NB4 (cell line): Measurements from ENCODE around the gene SGCD.

Experiments used
- MYC ChIP-seq: IDR thresholded peaks from 2 replicates; pipeline ENCODE4 v1.6.1; 2011; ENCODE audit warnings: low read depth, low read length
- POLR2A ChIP-seq: IDR thresholded peaks from 2 replicates; pipeline ENCODE4 v1.6.1; 2011; ENCODE audit warnings: mild to moderate bottlenecking; ENCODE audit not compliant: insufficient read length; ENCODE audit errors: extremely low read depth
- TF ChIP-seq, protein P1 (sequence below): IDR thresholded peaks from one replicate; pipeline ENCODE4 v1.5.1; 2012; ENCODE audit warnings: low read depth, low read length
- TF ChIP-seq, protein P2 (sequence below): IDR thresholded peaks from 2 replicates; pipeline ENCODE4 v1.6.1; 2011; ENCODE audit warnings: low read depth, low read length

DNA sequence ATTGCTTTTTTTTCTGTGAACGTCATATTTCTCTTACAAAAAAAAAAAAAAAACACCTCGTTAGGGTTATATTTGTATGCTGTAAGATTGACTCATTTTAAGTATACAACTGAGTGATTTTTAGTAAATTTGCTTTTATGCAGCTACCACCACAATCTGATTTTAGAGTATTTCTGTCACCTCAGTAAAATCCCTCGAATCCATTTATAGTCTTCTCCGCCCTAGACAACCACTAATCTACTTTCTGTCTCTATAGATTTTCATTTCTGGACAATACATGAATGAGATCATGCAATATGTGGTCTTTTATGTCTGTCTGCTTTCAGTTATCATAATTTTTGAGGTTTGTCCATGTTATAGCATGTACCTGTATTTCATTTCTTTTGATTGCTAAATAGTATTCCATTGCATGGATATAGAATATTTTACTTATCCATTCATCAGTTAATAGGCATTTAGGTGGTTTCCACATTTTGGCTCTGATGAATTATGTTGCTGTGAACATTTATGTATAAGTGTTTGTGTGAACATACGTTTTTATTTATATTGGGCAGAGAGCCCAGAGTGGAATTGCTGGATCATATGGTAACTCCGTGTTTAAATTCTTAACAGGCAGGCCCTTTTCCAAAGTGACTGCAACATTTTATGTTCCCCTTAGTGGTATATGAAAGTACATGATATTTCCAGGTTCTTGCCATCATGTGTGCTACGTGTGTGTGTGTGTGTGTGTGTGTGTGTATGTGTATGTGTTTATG is 171.4 kb downstream of the SGCD start:
- TF ChIP-seq, protein P1, sequence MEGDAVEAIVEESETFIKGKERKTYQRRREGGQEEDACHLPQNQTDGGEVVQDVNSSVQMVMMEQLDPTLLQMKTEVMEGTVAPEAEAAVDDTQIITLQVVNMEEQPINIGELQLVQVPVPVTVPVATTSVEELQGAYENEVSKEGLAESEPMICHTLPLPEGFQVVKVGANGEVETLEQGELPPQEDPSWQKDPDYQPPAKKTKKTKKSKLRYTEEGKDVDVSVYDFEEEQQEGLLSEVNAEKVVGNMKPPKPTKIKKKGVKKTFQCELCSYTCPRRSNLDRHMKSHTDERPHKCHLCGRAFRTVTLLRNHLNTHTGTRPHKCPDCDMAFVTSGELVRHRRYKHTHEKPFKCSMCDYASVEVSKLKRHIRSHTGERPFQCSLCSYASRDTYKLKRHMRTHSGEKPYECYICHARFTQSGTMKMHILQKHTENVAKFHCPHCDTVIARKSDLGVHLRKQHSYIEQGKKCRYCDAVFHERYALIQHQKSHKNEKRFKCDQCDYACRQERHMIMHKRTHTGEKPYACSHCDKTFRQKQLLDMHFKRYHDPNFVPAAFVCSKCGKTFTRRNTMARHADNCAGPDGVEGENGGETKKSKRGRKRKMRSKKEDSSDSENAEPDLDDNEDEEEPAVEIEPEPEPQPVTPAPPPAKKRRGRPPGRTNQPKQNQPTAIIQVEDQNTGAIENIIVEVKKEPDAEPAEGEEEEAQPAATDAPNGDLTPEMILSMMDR, result no peak
- TF ChIP-seq POLR2A (no peak), MYC (no peak)
- TF ChIP-seq, protein P2, sequence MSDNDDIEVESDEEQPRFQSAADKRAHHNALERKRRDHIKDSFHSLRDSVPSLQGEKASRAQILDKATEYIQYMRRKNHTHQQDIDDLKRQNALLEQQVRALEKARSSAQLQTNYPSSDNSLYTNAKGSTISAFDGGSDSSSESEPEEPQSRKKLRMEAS, result no peak
